Measurements from ENCODE around the gene PTPRB.

PTPRB gene

DNA sequence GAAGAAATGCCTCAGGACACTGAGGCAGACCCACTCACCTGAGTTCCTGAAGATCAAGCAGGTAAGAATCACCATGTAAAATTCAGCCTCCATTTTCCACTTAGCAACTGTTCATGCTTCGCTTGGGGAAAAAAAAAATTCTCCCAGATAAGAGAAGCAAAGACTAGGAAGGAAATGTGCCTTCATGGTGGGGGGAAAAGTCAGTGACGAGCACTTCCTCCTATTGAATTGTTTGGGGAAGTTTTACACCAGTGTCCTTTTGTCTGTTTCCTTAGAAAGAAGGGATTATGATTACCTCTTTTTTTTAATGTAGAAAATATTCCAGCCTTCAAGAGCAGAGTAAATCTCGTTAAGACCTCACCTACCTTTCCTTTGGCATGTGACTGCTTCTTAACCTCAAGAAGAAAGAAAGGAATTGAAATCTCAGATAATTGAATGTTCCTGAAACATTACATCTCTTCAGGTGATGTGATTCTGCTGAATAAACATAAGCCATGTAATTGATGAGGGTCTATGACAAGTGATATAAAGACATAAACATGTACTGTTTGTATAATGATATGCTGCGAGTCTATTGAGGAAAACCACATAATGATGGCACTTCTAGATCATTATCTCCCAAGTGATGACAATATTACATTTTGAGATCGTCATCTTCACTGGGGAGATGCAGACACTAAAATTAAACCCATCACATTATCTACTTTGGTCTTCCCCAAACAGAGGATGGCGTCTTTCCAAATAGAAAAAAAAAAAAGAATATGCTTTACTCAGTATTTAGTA, at the start of gene PTPRB:
TSS of gene PTPRB (minus strand) at position 127 of the 783 bp plus-strand sequence. CDS start at position 93, 34 bp downstream.
- DNase-seq, result no peak

DNA sequence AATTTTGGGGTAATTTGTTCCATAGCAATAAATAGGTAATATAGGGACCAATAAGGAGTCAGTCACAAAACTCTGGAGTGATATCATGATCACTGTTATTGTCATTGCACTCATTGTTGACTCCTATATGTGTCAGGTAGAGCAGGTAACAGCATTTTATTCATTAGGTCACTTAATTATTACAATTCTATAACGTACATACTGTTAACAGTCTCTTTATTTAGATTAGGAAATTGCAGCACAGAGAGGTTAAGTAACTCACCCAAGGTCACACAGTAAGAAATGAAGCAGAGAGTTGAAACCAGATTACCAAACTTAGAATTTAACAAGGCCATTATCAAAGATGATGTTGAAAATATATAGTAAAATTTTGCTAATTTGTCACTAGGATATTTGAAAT, 49.7 kb upstream of the PTPRB start:
- DNase-seq, result no peak

DNA sequence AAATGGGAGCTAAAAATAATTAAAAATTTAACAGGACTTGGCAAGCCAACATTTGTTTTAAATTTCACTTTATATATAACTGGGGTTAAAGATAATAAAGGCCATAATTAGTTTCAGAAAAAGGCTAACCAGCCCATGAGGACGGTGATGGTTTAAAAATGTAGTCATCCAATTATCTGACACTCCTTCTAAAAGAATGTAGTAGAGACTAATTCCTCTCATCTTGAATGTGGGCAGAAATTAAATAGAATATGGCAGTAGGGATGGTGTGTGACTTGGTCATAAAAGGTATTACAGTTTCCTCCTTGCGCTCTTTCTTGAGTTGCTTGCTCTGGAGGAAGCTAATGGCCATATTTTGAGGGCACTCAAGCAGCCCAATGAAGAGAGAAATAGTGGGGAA, 49.1 kb upstream of the PTPRB start:
- DNase-seq, result no peak

DNA sequence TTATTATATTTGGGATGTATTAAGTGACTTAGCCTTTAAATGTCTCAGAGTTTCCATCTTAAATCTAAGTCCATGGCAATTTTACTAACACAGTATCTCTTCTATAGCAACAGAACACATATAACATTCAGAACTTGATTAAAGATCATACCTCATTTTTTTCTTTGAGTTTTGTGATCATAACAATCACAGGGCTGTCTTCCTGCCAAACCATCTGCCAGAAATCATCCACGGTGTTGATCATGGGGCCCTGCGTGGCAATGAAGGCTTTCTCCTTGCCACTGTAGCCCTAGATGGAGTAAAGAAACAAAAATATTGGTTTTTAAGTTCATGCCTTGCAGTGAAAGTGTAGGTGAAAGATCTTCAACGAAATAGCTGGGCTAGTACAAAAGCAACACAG, 46.7 kb upstream of the PTPRB start:
- no peak for DNase-seq

- no peak for DNase-seq
Observed at GRCh38 chr12:70671698-70672097, 34.5 kb upstream of the PTPRB start.

DNA sequence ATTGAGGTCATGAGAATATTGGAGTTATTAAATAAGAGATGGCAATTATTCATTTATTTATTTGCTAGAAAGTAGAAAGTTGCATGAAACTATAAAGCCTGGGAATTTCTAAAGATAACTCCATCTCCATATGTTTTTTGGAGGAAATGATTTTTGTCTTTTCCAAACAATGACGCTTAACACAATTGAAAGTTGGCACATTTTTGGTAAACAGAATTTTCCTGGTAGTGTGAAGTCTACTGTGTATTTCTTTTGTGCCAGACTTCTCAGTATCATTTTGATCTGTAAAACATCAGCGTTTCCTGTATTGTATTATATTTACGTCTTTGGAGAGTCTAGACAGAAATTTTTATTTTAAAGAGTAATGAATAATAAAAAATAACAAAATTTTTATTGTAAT, 33.7 kb upstream of the PTPRB start:
- no peak for DNase-seq

- DNase-seq, result no peak
Observed at GRCh38 chr12:70667253-70667652, 30.0 kb upstream of the PTPRB start.

DNA sequence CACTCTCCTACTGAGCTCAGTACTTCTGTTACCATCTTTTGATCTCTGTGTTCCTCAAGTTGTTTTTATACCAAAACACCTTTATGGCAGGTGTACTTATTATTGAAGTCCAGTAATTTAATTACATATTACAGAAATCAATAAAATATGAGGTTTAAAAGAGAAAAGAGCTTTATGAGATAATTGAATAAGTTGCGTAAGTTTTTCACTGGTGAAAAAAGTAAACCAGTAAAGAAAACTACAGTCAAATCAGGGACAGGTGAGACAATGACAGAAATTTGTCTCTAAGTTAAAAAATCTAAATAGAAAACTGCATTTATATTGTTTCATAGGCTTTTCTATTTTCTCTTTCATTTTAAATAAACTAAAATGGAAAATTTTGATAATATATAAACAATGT, 29.1 kb upstream of the PTPRB start:
- no peak for DNase-seq

- DNase-seq, result no peak
Observed at GRCh38 chr12:70664465-70664881, 27.2 kb upstream of the PTPRB start.

DNA sequence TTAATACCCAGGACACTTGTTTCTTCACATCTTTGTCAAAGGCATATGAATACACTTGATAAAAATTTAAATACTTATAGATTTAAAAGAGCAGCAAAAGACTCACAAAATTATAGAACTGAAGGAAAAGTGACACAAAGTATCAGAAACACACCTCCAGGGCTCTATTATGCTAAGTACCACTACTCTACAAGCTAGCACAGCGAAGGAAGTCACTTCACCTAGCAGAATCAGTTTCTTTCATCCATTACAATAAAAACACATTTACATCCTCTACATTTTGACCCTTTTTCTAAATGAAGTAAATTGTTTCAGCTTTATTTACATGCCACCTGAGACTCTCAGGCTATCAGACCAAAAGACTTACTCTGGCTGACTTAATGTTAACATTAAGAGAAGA, 26.6 kb upstream of the PTPRB start:
- no peak for DNase-seq

- DNase-seq, result no peak
Observed at GRCh38 chr12:70661466-70662161, 24.4 kb upstream of the PTPRB start.

- no peak for DNase-seq
Observed at GRCh38 chr12:70660620-70661219, 23.5 kb upstream of the PTPRB start.

DNA sequence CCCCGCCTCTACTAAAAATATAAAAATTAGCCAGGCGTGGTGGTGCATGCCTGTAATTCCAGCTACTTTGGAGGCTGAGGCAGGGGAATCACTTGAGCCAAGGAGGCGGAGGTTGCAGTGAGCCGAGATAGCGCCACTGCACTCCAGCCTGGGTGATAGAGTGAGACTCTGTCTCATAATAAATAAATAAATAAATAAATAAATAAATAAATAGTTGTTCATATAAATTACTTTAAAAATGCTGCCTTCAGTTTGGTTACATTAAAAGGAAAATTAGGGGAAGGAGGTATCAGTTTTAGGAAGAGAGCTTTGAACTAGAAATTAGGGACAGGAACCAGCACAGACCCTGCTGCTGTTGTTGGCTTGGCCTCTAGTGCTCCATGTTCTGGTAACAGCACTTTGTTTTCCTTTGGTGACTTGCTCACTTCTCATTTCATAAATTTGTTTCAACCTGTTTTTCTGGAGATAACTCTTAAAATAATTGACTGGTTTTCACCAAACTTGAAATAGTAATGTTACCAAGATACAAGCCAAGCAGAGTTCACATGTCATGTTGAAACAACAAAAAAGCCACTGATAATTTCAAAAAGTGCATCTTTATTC, 22.9 kb upstream of the PTPRB start:
- DNase-seq, result no peak

DNA sequence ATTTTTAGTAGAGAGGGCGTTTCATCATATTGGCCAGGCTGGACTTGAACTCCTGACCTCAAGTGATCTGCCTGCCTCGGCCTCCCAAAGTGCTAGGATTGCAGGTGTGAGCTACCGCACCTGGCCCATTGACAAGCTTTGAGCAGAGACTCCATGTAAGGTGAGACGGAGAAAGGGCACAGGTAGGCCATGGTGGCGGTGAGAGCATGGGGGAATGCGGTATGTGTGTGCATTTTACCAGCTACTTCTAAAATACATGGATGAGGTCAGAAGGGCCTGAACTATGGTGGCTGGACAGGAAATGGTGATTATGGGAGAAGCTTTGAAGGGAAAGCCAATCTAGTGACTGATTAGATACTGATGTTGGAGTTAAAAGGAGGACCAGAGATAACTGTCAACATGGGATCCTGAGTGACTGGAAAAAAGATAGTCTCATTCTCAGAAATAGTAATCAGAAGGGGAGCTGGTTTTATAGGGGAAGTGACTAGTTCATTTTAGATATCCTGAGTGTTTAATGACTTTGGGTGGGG, 21.9 kb upstream of the PTPRB start:
- no peak for DNase-seq

DNA sequence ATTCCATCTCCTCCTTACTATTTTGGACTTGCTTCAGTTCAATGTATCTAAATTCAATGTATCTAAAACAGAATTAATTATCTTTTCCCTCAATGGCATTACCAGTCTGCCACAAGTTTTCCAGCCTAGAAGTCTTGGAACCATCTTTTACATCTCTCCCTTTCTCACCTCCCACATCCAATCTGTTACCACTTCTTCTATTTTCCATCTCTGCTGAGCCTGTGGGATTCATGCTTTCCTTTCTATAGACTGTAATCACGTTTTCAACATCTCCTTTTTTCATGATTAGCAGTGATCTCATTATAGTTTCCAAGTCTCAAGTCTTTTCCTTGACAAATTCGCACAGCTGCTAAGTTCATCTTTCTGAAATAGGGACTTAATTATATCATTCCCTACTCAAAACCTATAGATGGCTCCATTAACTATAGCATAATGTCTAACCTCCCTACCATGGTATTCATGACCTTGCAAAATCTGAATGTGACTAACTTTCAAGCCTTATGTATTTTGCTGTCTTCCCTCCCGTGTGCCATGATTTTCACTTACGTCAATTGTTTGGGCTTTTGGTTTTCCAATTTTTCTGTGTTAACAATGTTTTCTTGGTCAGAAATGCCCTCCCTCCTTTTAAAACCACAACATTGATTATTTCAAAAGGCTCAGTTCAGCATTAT, 20.5 kb upstream of the PTPRB start:
- DNase-seq, result no peak

- DNase-seq, result no peak
Observed at GRCh38 chr12:70652451-70652850, 15.2 kb upstream of the PTPRB start.

GRCh38 chr12:70648831-70649230, 11.6 kb upstream of the PTPRB start:
- no peak for DNase-seq

DNA sequence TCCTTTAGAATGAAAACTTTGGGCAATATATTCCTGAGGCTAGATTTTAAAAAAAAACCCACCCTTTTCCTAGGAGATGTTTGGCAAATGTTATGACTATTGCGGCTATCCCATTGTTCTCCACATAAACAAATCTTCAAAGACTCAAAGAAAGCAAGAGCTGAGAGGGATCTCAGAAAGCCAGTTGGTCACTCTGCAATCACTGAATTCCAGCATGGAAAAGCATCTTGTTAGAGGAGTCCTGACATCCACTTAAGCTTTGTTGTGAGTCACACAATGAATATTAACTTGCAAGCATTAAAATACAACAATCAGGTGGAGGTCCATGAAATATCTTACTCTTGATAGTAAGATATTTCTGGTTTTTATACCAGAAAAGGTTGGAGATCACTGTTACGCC, 11.0 kb upstream of the PTPRB start:
- no peak for DNase-seq

- DNase-seq, result no peak
Observed at GRCh38 chr12:70646850-70647249, 9.6 kb upstream of the PTPRB start.

GRCh38 chr12:70645494-70646317, 8.5 kb upstream of the PTPRB start:
- no peak for DNase-seq

- DNase-seq, result no peak
Observed at GRCh38 chr12:70644861-70645260, 7.6 kb upstream of the PTPRB start.

- DNase-seq, result no peak
Observed at GRCh38 chr12:70643939-70644338, 6.7 kb upstream of the PTPRB start.

All from NCI-H524 treated with DMSO at 0.1 percent for 48 hours (cell line).